Gastrocnemius medialis (tissue), 4 donors: ENCODE measurements around the gene BCLAF1.

ENCODE experiments used
- CTCF ChIP-seq, 5 experiments: fragments of 450-650 bp in 3 of 5; fragments of 200-600 bp in 2 of 5; sonication (generic) in 2 of 5; IDR thresholded peaks in 4 of 5; conservative IDR thresholded peaks in 1 of 5; 1 replicate in 4 of 5; 2 replicates in 1 of 5; pipeline ENCODE4 v1.5.1; 2016 to 2019; ENCODE audit warnings: antibody characterized with exemption in 5 of 5, mild to moderate bottlenecking in 3 of 5, moderate library complexity in 3 of 5
- POLR2A ChIP-seq, 2 donors: fragments of 450-650 bp; IDR thresholded peaks; one replicate each; pipeline ENCODE4 v1.6.1; 2017; ENCODE audit warnings: antibody characterized with exemption in 2 of 2, mild to moderate bottlenecking in 2 of 2, moderate library complexity in 2 of 2

- TF ChIP-seq POLR2A (IDR thresholded peaks at IDR 0.05) (no peak), CTCF (IDR thresholded peaks at IDR 0.05 in 4 of 5, conservative IDR thresholded peaks at IDR 0.05 in 1 of 5) (no peak)
Measured at GRCh38 chr6:136331461-136331860, 41.8 kb upstream of the BCLAF1 start.
